IMR-90 (cell line): Measurements from ENCODE around the gene SPOUT1. TPM values are rescaled to one million over a fixed set of nuclear protein-coding genes. Genes with fewer than 3 reads are reported as not detected.

ENCODE experiments used
- ATAC-seq: fragments of 200-7000 bp; cut with Tn5 transposase; 2 replicates; pipeline ENCODE4 v1.9.1; 2020; ENCODE audit warnings: low read depth, mild to moderate bottlenecking, moderate library complexity
- BruUV-seq: library from RNA; stranded (reverse); fragments of 400-500 nt; replicated peaks from 2 replicates; lab custom pipeline; 2021; lab: Mats Ljungman, UMichigan
- CTCF ChIA-PET: fragments of 300-600 bp; formaldehyde crosslinking; extraction: SDS; loops from one replicate; lab custom pipeline; 2021; ENCODE audit warnings: antibody characterized with exemption; lab: Yijun Ruan, JAX
- POLR2A ChIA-PET: fragments of 300-600 bp; sonication (Branson Sonifier 250); formaldehyde crosslinking; loops from one replicate; lab custom pipeline; 2022; ENCODE audit warnings: antibody characterized with exemption; ENCODE audit not compliant: unreplicated experiment; lab: Charles Lee
- DNase-seq: peaks from one replicate; pipeline ENCODE4 v3.0.0; 2013
- H2AFZ ChIP-seq: replicated peaks from 2 replicates; pipeline ENCODE3; 2013; ENCODE audit warnings: low read length, mild to moderate bottlenecking; ENCODE audit not compliant: poor library complexity
- H2AK5ac ChIP-seq: 2 replicates; pipeline ENCODE4 v1.6.1; 2013; ENCODE audit warnings: low read depth, low read length, inconsistent platforms
- H2AK9ac ChIP-seq: replicated peaks from 2 replicates; pipeline ENCODE3; 2013; ENCODE audit warnings: mild to moderate bottlenecking, low read depth, low read length, moderate library complexity; ENCODE audit not compliant: poor library complexity
- H2BK120ac ChIP-seq: 2 replicates; pipeline ENCODE4 v1.6.1; 2013; ENCODE audit warnings: low read depth, low read length, inconsistent platforms
- H2BK15ac ChIP-seq: 3 replicates; pipeline ENCODE4 v1.6.1; 2013; ENCODE audit warnings: low read depth, low read length, inconsistent platforms
- H2BK20ac ChIP-seq: 2 replicates; pipeline ENCODE4 v1.6.1; 2013; ENCODE audit warnings: low read depth, mild to moderate bottlenecking, inconsistent platforms, low read length, moderate library complexity
- H2BK5ac ChIP-seq: 2 replicates; pipeline ENCODE4 v1.6.1; 2013; ENCODE audit warnings: mild to moderate bottlenecking, low read depth, low read length, inconsistent platforms; ENCODE audit not compliant: poor library complexity, severe bottlenecking
- H3K14ac ChIP-seq: replicated peaks from 2 replicates; pipeline ENCODE4 v1.6.1; 2013; ENCODE audit warnings: low read depth, low read length, inconsistent platforms
- H3K18ac ChIP-seq: 2 replicates; pipeline ENCODE4 v1.6.1; 2013; ENCODE audit warnings: low read depth, low read length, control low read depth
- H3K23ac ChIP-seq: 2 replicates; pipeline ENCODE4 v1.6.1; 2013; ENCODE audit warnings: low read depth, low read length, inconsistent platforms
- H3K27ac ChIP-seq: 2 replicates; pipeline ENCODE4 v1.5.1; 2013; ENCODE audit warnings: mild to moderate bottlenecking, control low read depth, low read length; ENCODE audit not compliant: insufficient read depth
- H3K27me3 ChIP-seq: 2 replicates; pipeline ENCODE4 v1.6.1; 2013; ENCODE audit warnings: low read length; ENCODE audit not compliant: control insufficient read depth, insufficient read depth
- H3K36me3 ChIP-seq: 2 replicates; pipeline ENCODE4 v1.6.1; 2013; ENCODE audit warnings: low read length, mixed read lengths; ENCODE audit not compliant: control insufficient read depth, insufficient read depth
- H3K4ac ChIP-seq: 2 replicates; pipeline ENCODE4 v1.6.1; 2013; ENCODE audit warnings: low read depth, low read length, inconsistent platforms
- H3K4me1 ChIP-seq: 2 replicates; pipeline ENCODE4 v1.6.1; 2013; ENCODE audit warnings: low read length, mixed read lengths; ENCODE audit not compliant: control insufficient read depth, insufficient read depth
- H3K4me2 ChIP-seq: 2 replicates; pipeline ENCODE4 v1.6.1; 2013; ENCODE audit warnings: low read depth, mild to moderate bottlenecking, control low read depth, low read length, moderate library complexity
- H3K4me3 ChIP-seq: 2 replicates; pipeline ENCODE4 v1.5.1; 2013; ENCODE audit warnings: low read depth, mild to moderate bottlenecking, control low read depth, low read length, moderate library complexity; ENCODE audit not compliant: insufficient read depth
- H3K56ac ChIP-seq: 2 replicates; pipeline ENCODE4 v1.6.1; 2013; ENCODE audit warnings: low read length, inconsistent platforms; ENCODE audit not compliant: insufficient read depth; ENCODE audit errors: extremely low read depth
- H3K79me1 ChIP-seq, 2 experiments: 2 replicates each; pipeline ENCODE4 v1.6.1; 2013; ENCODE audit warnings: low read length in 2 of 2, inconsistent platforms in 1 of 2, low read depth in 1 of 2
- H3K9ac ChIP-seq: 2 replicates; pipeline ENCODE4 v1.6.1; 2013; ENCODE audit warnings: low read depth, low read length, control low read depth
- H3K9me1 ChIP-seq: 2 replicates; pipeline ENCODE4 v1.6.1; 2013; ENCODE audit warnings: low read length, inconsistent platforms; ENCODE audit not compliant: insufficient read depth
- H3K9me3 ChIP-seq: 2 replicates; pipeline ENCODE4 v1.6.1; 2013; ENCODE audit warnings: low read length; ENCODE audit not compliant: control insufficient read depth, insufficient read depth
- H4K20me1 ChIP-seq: 2 replicates; pipeline ENCODE4 v1.6.1; 2013; ENCODE audit warnings: low read length, inconsistent platforms; ENCODE audit not compliant: insufficient read depth
- H4K5ac ChIP-seq: 2 replicates; pipeline ENCODE4 v1.6.1; 2013; ENCODE audit warnings: mild to moderate bottlenecking, low read depth, low read length, control low read depth
- H4K8ac ChIP-seq, 2 experiments: 2 replicates each; pipeline ENCODE4 v1.6.1; 2013; ENCODE audit warnings: low read depth in 2 of 2, low read length in 2 of 2, control low read depth in 1 of 2, inconsistent platforms in 1 of 2
- H4K91ac ChIP-seq: 2 replicates; pipeline ENCODE4 v1.6.1; 2013; ENCODE audit warnings: low read depth, low read length, inconsistent platforms; ENCODE audit not compliant: insufficient read depth
- BHLHE40 ChIP-seq: fragments of 150-350 bp; IDR thresholded peaks from 2 replicates; pipeline ENCODE4 v1.6.1; 2016; ENCODE audit warnings: mild to moderate bottlenecking, low read depth, low read length
- CHD1 ChIP-seq: IDR thresholded peaks from 2 replicates; pipeline ENCODE4 v1.6.1; 2012; ENCODE audit warnings: low read depth, low read length, improper control_type of control experiment
- CTCF ChIP-seq: conservative IDR thresholded peaks from 2 replicates; pipeline ENCODE4 v1.5.1; 2012; ENCODE audit warnings: mild to moderate bottlenecking, low read depth, low read length, improper control_type of control experiment
- ELK1 ChIP-seq: fragments of 150-350 bp; IDR thresholded peaks from 2 replicates; pipeline ENCODE4 v1.6.1; 2016; ENCODE audit warnings: low read depth, mild to moderate bottlenecking, low read length, moderate library complexity, borderline replicate concordance
- FOS ChIP-seq: fragments of 150-350 bp; IDR thresholded peaks from 2 replicates; pipeline ENCODE4 v1.6.1; 2016; ENCODE audit warnings: low read depth, low read length
- MAFK ChIP-seq: IDR thresholded peaks from 2 replicates; pipeline ENCODE4 v1.6.1; 2012; ENCODE audit warnings: low read depth, low read length, improper control_type of control experiment
- RCOR1 ChIP-seq: IDR thresholded peaks from 2 replicates; pipeline ENCODE4 v1.6.1; 2012; ENCODE audit warnings: mild to moderate bottlenecking, low read length, improper control_type of control experiment; ENCODE audit not compliant: insufficient replicate concordance
- WGBS, 2 experiments: methylation state at CpG; one replicate each; pipeline versions ENCODE4 v1.1.5 to v1.1.7; 2013; ENCODE audit warnings: missing lambda C conversion rate in 2 of 2; ENCODE audit not compliant: insufficient read length in 1 of 2; ENCODE audit errors: extremely low coverage in 2 of 2; 5-methylcytosine and 5-hydroxymethylcytosine counted together
- dilution Hi-C: fragments of 300-500 bp; cut with HindIII; formaldehyde crosslinking; loops from one replicate; pipeline ENCODE4 v1.14.3; 2018; ENCODE audit warnings: low sequenced_read_pairs; ENCODE audit not compliant: unreplicated experiment
- in situ Hi-C: fragments of 300-500 bp; cut with MboI; formaldehyde crosslinking; loops from 3 replicates; pipeline ENCODE4 v1.14.3; 2019; ENCODE audit warnings: low sequenced_read_pairs, inconsistent platforms, mixed read lengths
- intact Hi-C: fragments of 100-400 bp; cut with micrococcal nuclease; formaldehyde crosslinking; loops from 2 replicates; pipeline ENCODE4 v1.10.0; 2022
- polyA plus RNA-seq, 3 experiments: library from polyadenylated mRNA; depleted of rRNA; stranded (reverse); fragments of >200 nt; gene quantifications; 2 replicates each; pipeline ENCODE4 v1.2.3, GENCODE V29; 2012; ENCODE audit warnings: low replicate concordance in 1 of 3
- total RNA-seq: library from RNA; depleted of rRNA; stranded (reverse); fragments of >200 nt; gene quantifications from 2 replicates; pipeline ENCODE4 v1.2.3, GENCODE V29; 2012

SPOUT1 gene
- total and polyA plus RNA-seq, 2 of the 4 experiments (the other 2 are of a cell fraction), result 17.9 to 27.8 TPM

GRCh38 chr9:128836509-128837145 lies 7.0 kb upstream of the SPOUT1 start:
- no peak overlapping the region for H4K8ac ChIP-seq
- H3K4me2 ChIP-seq, result no peak overlapping the region
- no peak overlapping the region for H3K56ac ChIP-seq
- no peak overlapping the region for H3K18ac ChIP-seq
- no peak overlapping the region for H2AK9ac ChIP-seq
- no peaks in the 10 kb centered on the region for H3K27me3 ChIP-seq
- no peak for DNase-seq
- in situ Hi-C loops, result no loop called here
- no peak overlapping the region for H3K14ac ChIP-seq
- no peaks in the 10 kb centered on the region for H3K9me3 ChIP-seq
- dilution Hi-C loops, result no loop called here
- H2BK5ac ChIP-seq, result no peak overlapping the region
- no peak overlapping the region for H3K27ac ChIP-seq
- no peaks in the 10 kb centered on the region for H4K20me1 ChIP-seq
- 100% methylated on average over 4 of the region's 14 CpGs; no CpG with 5 or more reads in 1 of the 2 experiments for WGBS, 2 experiments
- no peak overlapping the region for H3K23ac ChIP-seq
- H2BK20ac ChIP-seq, result no peak overlapping the region
- TF ChIP-seq MAFK, result no peak
- TF ChIP-seq FOS, result no peak
- TF ChIP-seq ELK1, result no peak
- no peak for TF ChIP-seq BHLHE40
- TF ChIP-seq CHD1, result no peak
- no peak for TF ChIP-seq CTCF
- TF ChIP-seq RCOR1, result no peak
- intact Hi-C loops, result no loop called here
- H3K9ac ChIP-seq, result no peak overlapping the region
- H3K9me1 ChIP-seq, result 0 out of 2 replicates have a peak, but pooled peaks cover 6% of the 10 kb centered on the region
- H2AFZ ChIP-seq, result no peak overlapping the region
- H3K36me3 ChIP-seq, result peaks cover 5% of the 10 kb centered on the region; the same call in 1 of the 2 replicates
- H2BK15ac ChIP-seq, result no peak overlapping the region
- ATAC-seq, result no peak
- H3K4me1 ChIP-seq, result no peaks in the 10 kb centered on the region
- ChIA-PET POLR2A (no interaction called here), CTCF (no interaction called here)
- no peak overlapping the region for H4K91ac ChIP-seq
- H2BK120ac ChIP-seq, result no peak overlapping the region
- H2AK5ac ChIP-seq, result no peak overlapping the region
- no peak overlapping the region for H3K4me3 ChIP-seq
- BruUV-seq, result no TSS peak
- H3K79me1 ChIP-seq, result no peaks in the 10 kb centered on the region
- no peak overlapping the region for H3K4ac ChIP-seq
- no peak overlapping the region for H4K5ac ChIP-seq
